GM23338 (cell line): ENCODE results near the gene KRTAP9-6. TPM values are rescaled to one million over a fixed set of nuclear protein-coding genes. Genes with fewer than 3 reads are reported as not detected.

Experiments
- ATAC-seq: fragments of 200-7000 bp; cut with Tn5 transposase; 3 replicates; pipeline ENCODE4 v1.9.1; 2020
- DNase-seq: peaks from one replicate; pipeline ENCODE4 v3.0.0-alpha.2; 2015; ENCODE audit warnings: low spot score
- H2AFZ ChIP-seq: fragments of 200-600 bp; sonication (generic); 2 replicates; pipeline ENCODE4 v1.8.0; 2016; ENCODE audit warnings: antibody characterized with exemption, mild to moderate bottlenecking, moderate library complexity
- H3F3A ChIP-seq: fragments of 200-600 bp; sonication (generic); replicated peaks from 2 replicates; pipeline ENCODE4 v1.8.0; 2017; ENCODE audit warnings: antibody characterized with exemption, mixed run types, low read depth
- H3K27ac ChIP-seq: fragments of 200-600 bp; sonication (generic); 2 replicates; pipeline ENCODE4 v1.6.1; 2016; ENCODE audit warnings: low read depth
- H3K27me3 ChIP-seq: fragments of 200-600 bp; sonication (generic); 2 replicates; pipeline ENCODE4 v1.8.0; 2016; ENCODE audit warnings: mild to moderate bottlenecking, mixed run types, moderate library complexity; ENCODE audit not compliant: insufficient read depth
- H3K36me3 ChIP-seq: fragments of 200-600 bp; sonication (generic); 2 replicates; pipeline ENCODE4 v1.8.0; 2016; ENCODE audit warnings: mild to moderate bottlenecking; ENCODE audit not compliant: insufficient read depth
- H3K4me1 ChIP-seq: fragments of 200-600 bp; sonication (generic); 2 replicates; pipeline ENCODE4 v1.8.0; 2016; ENCODE audit warnings: mild to moderate bottlenecking, moderate library complexity; ENCODE audit not compliant: insufficient read depth
- H3K4me2 ChIP-seq: fragments of 200-600 bp; sonication (generic); 2 replicates; pipeline ENCODE4 v1.7.1; 2017; ENCODE audit warnings: mixed run types
- H3K4me3 ChIP-seq: fragments of 200-600 bp; sonication (generic); 2 replicates; pipeline ENCODE4 v1.6.1; 2016; ENCODE audit warnings: mixed run types
- H3K79me2 ChIP-seq: fragments of 200-600 bp; sonication (generic); replicated peaks from 2 replicates; pipeline ENCODE4 v1.8.0; 2017; ENCODE audit warnings: mild to moderate bottlenecking; ENCODE audit not compliant: insufficient read depth
- H3K9me2 ChIP-seq: fragments of 200-600 bp; sonication (generic); 2 replicates; pipeline ENCODE4 v1.8.0; 2017; ENCODE audit not compliant: insufficient read depth
- H4K20me1 ChIP-seq: fragments of 200-600 bp; sonication (generic); replicated peaks from 2 replicates; pipeline ENCODE4 v1.8.0; 2017; ENCODE audit warnings: mild to moderate bottlenecking; ENCODE audit not compliant: insufficient read depth
- H3K27ac Mint-ChIP-seq: 2 replicates; pipeline ENCODE4 v1.8.0; 2020; ENCODE audit warnings: inconsistent platforms, mild to moderate bottlenecking, moderate library complexity, mixed read lengths
- H3K27me3 Mint-ChIP-seq: 3 replicates; pipeline ENCODE4 v1.8.0; 2022; ENCODE audit warnings: low read depth, mild to moderate bottlenecking, moderate library complexity, mixed read lengths, inconsistent platforms; ENCODE audit not compliant: insufficient read depth, poor library complexity
- H3K36me3 Mint-ChIP-seq: 3 replicates; pipeline ENCODE4 v1.8.0; 2021; ENCODE audit warnings: low read depth, mild to moderate bottlenecking, inconsistent platforms, moderate library complexity, mixed read lengths
- H3K4me1 Mint-ChIP-seq: 3 replicates; pipeline ENCODE4 v1.8.0; 2020; ENCODE audit warnings: mild to moderate bottlenecking, inconsistent platforms, mixed read lengths
- H3K4me3 Mint-ChIP-seq: 3 replicates; pipeline ENCODE4 v1.8.0; 2021; ENCODE audit warnings: moderate library complexity, mild to moderate bottlenecking, inconsistent platforms, mixed read lengths
- H3K9me3 Mint-ChIP-seq: 3 replicates; pipeline ENCODE4 v1.8.0; 2020; ENCODE audit warnings: moderate library complexity, mild to moderate bottlenecking, inconsistent platforms, mixed read lengths
- CREB1 ChIP-seq: fragments of 250-450 bp; sonication (Bioruptor Pico); IDR thresholded peaks from 2 replicates; pipeline ENCODE4 v1.5.0; 2020; ENCODE audit warnings: low read depth, mild to moderate bottlenecking, moderate library complexity
- CTCF ChIP-seq, 2 experiments: fragments of 200-600 bp in 1 of 2; sonication (generic) in 1 of 2; conservative IDR thresholded peaks; 2 replicates each; pipeline versions ENCODE4 v1.5.1 to v1.6.1; 2016 to 2017; ENCODE audit warnings: antibody characterized with exemption in 2 of 2, low read depth in 2 of 2, mild to moderate bottlenecking in 2 of 2, moderate library complexity in 1 of 2
- ETS1 ChIP-seq: IDR thresholded peaks from 2 replicates; pipeline ENCODE4 v1.6.1; 2016; ENCODE audit warnings: antibody characterized with exemption
- EZH2 ChIP-seq: fragments of 200-600 bp; sonication (generic); IDR thresholded peaks from one replicate; pipeline ENCODE4 v1.8.0; 2017; ENCODE audit warnings: antibody characterized with exemption, mild to moderate bottlenecking, low read depth; ENCODE audit not compliant: unreplicated experiment
- EZH2phosphoT487 ChIP-seq: fragments of 200-600 bp; sonication (generic); IDR thresholded peaks from one replicate; pipeline ENCODE4 v1.8.1; 2018; ENCODE audit warnings: antibody characterized with exemption; ENCODE audit not compliant: unreplicated experiment
- JUNB ChIP-seq: IDR thresholded peaks from one replicate; pipeline ENCODE4 v1.6.1; 2016; ENCODE audit warnings: antibody characterized with exemption; ENCODE audit not compliant: unreplicated experiment
- NANOG ChIP-seq: IDR thresholded peaks from 2 replicates; pipeline ENCODE4 v1.6.1; 2016; ENCODE audit warnings: antibody characterized with exemption, borderline replicate concordance
- POLR2AphosphoS5 ChIP-seq: IDR thresholded peaks from 2 replicates; pipeline ENCODE4 v1.6.1; 2016; ENCODE audit warnings: antibody characterized with exemption, low read depth
- ZNF114 ChIP-seq: fragments of 250-450 bp; sonication (Bioruptor Pico); IDR thresholded peaks from 2 replicates; pipeline ENCODE4 v1.5.0; 2020; ENCODE audit warnings: mild to moderate bottlenecking, moderate library complexity
- polyA plus RNA-seq: library from polyadenylated mRNA; unstranded; fragments of >200 nt; fragmentation: Nextera tagmentation; extraction: Ambion mirVana; gene quantifications from 2 replicates; pipeline ENCODE4 v1.2.1, GENCODE V29; 2016
- total RNA-seq: library from RNA; depleted of rRNA; stranded (reverse); fragments of >200 nt; shearing (Covaris generic); gene quantifications from 2 replicates; pipeline ENCODE4 v1.2.3, GENCODE V29; 2014
- TF ChIP-seq, protein P1 (sequence below): IDR thresholded peaks from one replicate; pipeline ENCODE4 v1.6.1; 2018; ENCODE audit warnings: antibody characterized with exemption; ENCODE audit not compliant: unreplicated experiment

KRTAP9-6 gene
- total and polyA plus RNA-seq, 2 experiments from 2014 or later = not detected

DNA sequence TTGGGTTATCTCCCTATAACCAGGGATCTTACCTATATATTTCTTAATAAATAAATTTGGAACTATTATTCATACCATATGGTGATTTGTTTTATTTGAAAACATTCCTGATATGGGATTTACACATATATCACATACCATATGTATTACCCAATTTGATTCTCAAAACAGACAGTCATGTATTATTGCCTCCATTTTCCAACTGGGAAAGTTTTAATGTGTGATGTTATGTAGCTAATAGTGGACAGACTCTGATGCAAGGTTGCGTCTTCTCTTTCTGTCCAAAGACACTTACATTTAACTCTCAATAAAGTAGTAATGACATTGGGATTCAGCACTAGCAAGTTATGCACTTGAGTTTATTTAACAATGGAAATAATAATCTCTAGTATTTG is 8.9 kb upstream of the KRTAP9-6 start (continued):
- TF ChIP-seq CREB1 (CRISPR knock-in tag) (no peak), JUNB (no peak), EZH2phosphoT487 (no peak), EZH2 (no peak)
- TF ChIP-seq, protein P1, sequence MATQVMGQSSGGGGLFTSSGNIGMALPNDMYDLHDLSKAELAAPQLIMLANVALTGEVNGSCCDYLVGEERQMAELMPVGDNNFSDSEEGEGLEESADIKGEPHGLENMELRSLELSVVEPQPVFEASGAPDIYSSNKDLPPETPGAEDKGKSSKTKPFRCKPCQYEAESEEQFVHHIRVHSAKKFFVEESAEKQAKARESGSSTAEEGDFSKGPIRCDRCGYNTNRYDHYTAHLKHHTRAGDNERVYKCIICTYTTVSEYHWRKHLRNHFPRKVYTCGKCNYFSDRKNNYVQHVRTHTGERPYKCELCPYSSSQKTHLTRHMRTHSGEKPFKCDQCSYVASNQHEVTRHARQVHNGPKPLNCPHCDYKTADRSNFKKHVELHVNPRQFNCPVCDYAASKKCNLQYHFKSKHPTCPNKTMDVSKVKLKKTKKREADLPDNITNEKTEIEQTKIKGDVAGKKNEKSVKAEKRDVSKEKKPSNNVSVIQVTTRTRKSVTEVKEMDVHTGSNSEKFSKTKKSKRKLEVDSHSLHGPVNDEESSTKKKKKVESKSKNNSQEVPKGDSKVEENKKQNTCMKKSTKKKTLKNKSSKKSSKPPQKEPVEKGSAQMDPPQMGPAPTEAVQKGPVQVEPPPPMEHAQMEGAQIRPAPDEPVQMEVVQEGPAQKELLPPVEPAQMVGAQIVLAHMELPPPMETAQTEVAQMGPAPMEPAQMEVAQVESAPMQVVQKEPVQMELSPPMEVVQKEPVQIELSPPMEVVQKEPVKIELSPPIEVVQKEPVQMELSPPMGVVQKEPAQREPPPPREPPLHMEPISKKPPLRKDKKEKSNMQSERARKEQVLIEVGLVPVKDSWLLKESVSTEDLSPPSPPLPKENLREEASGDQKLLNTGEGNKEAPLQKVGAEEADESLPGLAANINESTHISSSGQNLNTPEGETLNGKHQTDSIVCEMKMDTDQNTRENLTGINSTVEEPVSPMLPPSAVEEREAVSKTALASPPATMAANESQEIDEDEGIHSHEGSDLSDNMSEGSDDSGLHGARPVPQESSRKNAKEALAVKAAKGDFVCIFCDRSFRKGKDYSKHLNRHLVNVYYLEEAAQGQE = no peak

GRCh38 chr17:41258406-41258805 is 6.8 kb upstream of the KRTAP9-6 start:
- H3K36me3 Mint-ChIP-seq = no peaks in the 10 kb centered on the region
- H3K4me3 Mint-ChIP-seq = no peak overlapping the region
- H3K4me1 Mint-ChIP-seq = peaks cover 4% of the 10 kb centered on the region; the same call in 2 of the 3 replicates
- Histone ChIP-seq H3K27me3 (no peaks in the 10 kb centered on the region), H3K36me3 (no peaks in the 10 kb centered on the region), H3K4me2 (no peak overlapping the region), H3K27ac (no peak overlapping the region), H2AFZ (no peak overlapping the region), H4K20me1 (no peaks in the 10 kb centered on the region), H3K9me2 (peaks cover 3% of the 10 kb centered on the region), H3K79me2 (no peaks in the 10 kb centered on the region), H3K4me3 (no peak overlapping the region), H3K4me1 (no peaks in the 10 kb centered on the region), H3F3A (no peaks in the 10 kb centered on the region)
- no peak overlapping the region for H3K27ac Mint-ChIP-seq
- ATAC-seq (no peak), DNase-seq (no peak)
- H3K9me3 Mint-ChIP-seq = no peaks in the 10 kb centered on the region; the same call in 2 of the 3 replicates
- H3K27me3 Mint-ChIP-seq = peaks cover 6% of the 10 kb centered on the region
- no peak for TF ChIP-seq JUNB
- TF ChIP-seq, protein P1 = no peak
- TF ChIP-seq CREB1 (CRISPR knock-in tag) = no peak
- TF ChIP-seq NANOG = no peak
- TF ChIP-seq POLR2AphosphoS5 = no peak
- no peak for TF ChIP-seq CTCF (conservative IDR thresholded peaks at IDR 0.05; ENCODE audit: low read depth in 2 of 2)
- no peak for TF ChIP-seq ETS1
- TF ChIP-seq ZNF114 = no peak
